ENCODE data around the gene KRT12.

The KRT12 gene

GRCh38 chr17:40866838-40867237, at the start of gene KRT12:
KRT12 (minus strand) TSS chr17:40867223; CDS start chr17:40867186, 37 bp downstream.
- DNase-seq: no peak

GRCh38 chr17:40916366-40916765, 49.3 kb upstream of the KRT12 start:
- DNase-seq: no peak

GRCh38 chr17:40915721-40916256, 48.8 kb upstream of the KRT12 start:
- DNase-seq: no peak

GRCh38 chr17:40915199-40915661, 48.2 kb upstream of the KRT12 start:
- no peak for DNase-seq

GRCh38 chr17:40914075-40914855, 47.2 kb upstream of the KRT12 start:
- DNase-seq: no peak

GRCh38 chr17:40912486-40913210, 45.6 kb upstream of the KRT12 start:
- DNase-seq: no peak

GRCh38 chr17:40910441-40910841, 43.4 kb upstream of the KRT12 start:
- DNase-seq: no peak

- no peak for DNase-seq
These were observed 42.7 kb upstream of the KRT12 start for GRCh38 chr17:40909755-40910154.

- peak; percentile 61 to 74 for DNase-seq
These were observed 42.3 kb upstream of the KRT12 start for GRCh38 chr17:40909351-40909750.

- DNase-seq: no peak
These were observed 39.6 kb upstream of the KRT12 start for GRCh38 chr17:40906613-40907012.

GRCh38 chr17:40905370-40905769, 38.3 kb upstream of the KRT12 start:
- no peak for DNase-seq

- DNase-seq: no peak
These were observed 36.3 kb upstream of the KRT12 start for GRCh38 chr17:40903129-40903847.

- no peak for DNase-seq
These were observed 35.5 kb upstream of the KRT12 start for GRCh38 chr17:40902498-40902897.

- DNase-seq: no peak
These were observed 35.0 kb upstream of the KRT12 start for GRCh38 chr17:40901981-40902474.

GRCh38 chr17:40900809-40901356, 33.9 kb upstream of the KRT12 start:
- DNase-seq: no peak

- no peak for DNase-seq
These were observed 30.0 kb upstream of the KRT12 start for GRCh38 chr17:40896916-40897455.

GRCh38 chr17:40895106-40895730, 28.2 kb upstream of the KRT12 start:
- DNase-seq: no peak

- DNase-seq: no peak
These were observed 21.2 kb upstream of the KRT12 start for GRCh38 chr17:40888196-40888720.

GRCh38 chr17:40886090-40886489, 19.1 kb upstream of the KRT12 start:
- no peak for DNase-seq

GRCh38 chr17:40884708-40885512, 17.9 kb upstream of the KRT12 start, which contains the start of gene KRT20:
KRT20 (minus strand) TSS chr17:40885242; CDS start chr17:40885185, 57 bp downstream.
- DNase-seq: no peak
